GM10248 (cell line): ENCODE measurements around the gene DDX52.

ENCODE experiments used
- CTCF ChIA-PET: fragments of 300-600 bp; sonication (Branson Sonifier 250); formaldehyde crosslinking; extraction: SDS; loops from one replicate; lab custom pipeline; 2021; ENCODE audit warnings: antibody characterized with exemption; lab: Yijun Ruan, JAX
- POLR2A ChIA-PET: fragments of 350-650 bp; sonication (Branson Sonifier 250); formaldehyde crosslinking; extraction: SDS; loops from one replicate; lab custom pipeline; 2020; ENCODE audit warnings: antibody characterized with exemption; lab: Yijun Ruan, JAX
- DNase-seq: peaks from one replicate; pipeline ENCODE4 v3.0.0; 2012; ENCODE audit errors: extremely low spot score
- CTCF ChIP-seq: IDR thresholded peaks from 2 replicates; pipeline ENCODE4 v1.5.1; 2012; ENCODE audit warnings: mild to moderate bottlenecking, low read depth; ENCODE audit errors: extremely low read depth, missing control alignments, control extremely low read depth

DDX52 gene

GRCh38 chr17:37604556-37604955, 38.7 kb downstream of the DDX52 start:
- no peak for DNase-seq
- ChIA-PET CTCF (interaction anchor here (1.0 to 2.6 kb wide), 3 partner anchors 9 to 34 kb away, joined by 3 to 7 read pairs (median 3); no protein-coding TSS in a partner anchor), POLR2A (interaction anchor here (0.5 kb wide), 1 partner anchor 392 kb away, joined by 3 read pairs; no protein-coding TSS in a partner anchor)
- TF ChIP-seq CTCF, result no peak

GRCh38 chr17:37598145-37598544, 45.1 kb downstream of the DDX52 start:
- ChIA-PET CTCF (interaction anchor here (3.3 kb wide), 1 partner anchor 11 kb away, joined by 14 read pairs; the partner anchor contains the start of gene SYNRG), POLR2A (interaction anchor here (0.6 kb wide), 1 partner anchor 11 kb away, joined by 4 read pairs; the partner anchor contains the start of gene SYNRG)
- DNase-seq, result no peak
- no peak for TF ChIP-seq CTCF

GRCh38 chr17:37592291-37592690, 51.0 kb downstream of the DDX52 start:
- ChIA-PET CTCF (interaction anchor here (1.4 to 1.7 kb wide), 2 partner anchors 10 to 54 kb away, joined by 3 to 6 read pairs; no protein-coding TSS in a partner anchor), POLR2A (interaction anchor here (0.6 kb wide), 1 partner anchor 1179 kb away, joined by 3 read pairs; no protein-coding TSS in a partner anchor)
- no peak for DNase-seq
- no peak for TF ChIP-seq CTCF

GRCh38 chr17:37585066-37585465, 58.2 kb downstream of the DDX52 start:
- no peak for DNase-seq
- ChIA-PET POLR2A (no interaction called here), CTCF (no interaction called here)
- TF ChIP-seq CTCF, result no peak

- no peak for TF ChIP-seq CTCF
- DNase-seq, result no peak
- POLR2A ChIA-PET, result no interaction called here
- CTCF ChIA-PET, result interaction anchor here (1.4 kb wide), 1 partner anchor 33 kb away, joined by 3 read pairs; the partner anchor contains the start of gene SYNRG
Measured at GRCh38 chr17:37576281-37576680, 67.0 kb downstream of the DDX52 start.

- TF ChIP-seq CTCF, result no peak
Measured at GRCh38 chr17:37574427-37574826, 68.8 kb downstream of the DDX52 start.

GRCh38 chr17:37571674-37572073, 71.6 kb downstream of the DDX52 start:
- ChIA-PET CTCF (interaction anchor here (1.0 to 2.7 kb wide), 2 partner anchors 9 to 18 kb away, joined by 4 to 9 read pairs; no protein-coding TSS in a partner anchor), POLR2A (no interaction called here)
- DNase-seq, result no peak
- TF ChIP-seq CTCF, result no peak

More at GRCh38 chr17:37574427-37574826, 68.8 kb downstream of the DDX52 start:
- ChIA-PET CTCF (interaction anchor here (1.0 to 1.5 kb wide), 3 partner anchors 11 to 201 kb away, joined by 3 to 4 read pairs (median 3); no protein-coding TSS in a partner anchor), POLR2A (no interaction called here)
- DNase-seq, result no peak
